GDM1 (cell line): Measurements from ENCODE around the gene UBASH3A.

ENCODE experiments used
- DNase-seq: peaks from one replicate; lab custom pipeline; 2025; lab: John Stamatoyannopoulos, UW

UBASH3A gene

GRCh38 chr21:42452401-42453223 lies 48.9 kb downstream of the UBASH3A start:
- DNase-seq: no peak

- DNase-seq: peak; percentile 63
Measured at GRCh38 chr21:42453224-42453985, 49.7 kb downstream of the UBASH3A start.

GRCh38 chr21:42453986-42454570 lies 50.4 kb downstream of the UBASH3A start:
- no peak for DNase-seq

DNA sequence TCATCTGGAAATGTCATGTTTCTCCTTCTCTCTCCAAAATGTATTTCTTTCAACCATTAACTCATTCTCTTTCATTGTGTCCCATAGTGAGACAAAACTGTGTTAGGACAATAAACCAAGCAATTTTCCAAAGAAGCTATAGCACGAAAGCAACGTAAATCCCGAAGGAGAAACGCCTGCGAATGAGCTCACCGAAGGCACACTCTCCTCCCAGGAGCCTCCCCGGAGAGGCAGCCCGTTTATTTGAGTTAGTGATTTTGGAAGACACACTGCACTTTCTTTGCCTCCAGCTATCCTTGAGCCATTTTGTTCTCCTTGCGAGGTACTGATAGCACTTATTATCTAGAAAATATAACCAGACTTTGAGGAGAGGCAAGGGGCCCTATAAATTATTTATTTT lies 51.1 kb downstream of the UBASH3A start:
- no peak for DNase-seq

- DNase-seq: no peak
Measured at GRCh38 chr21:42455196-42455595, 51.5 kb downstream of the UBASH3A start.

- DNase-seq: no peak
Measured at GRCh38 chr21:42455754-42456440, 52.2 kb downstream of the UBASH3A start.

GRCh38 chr21:42456457-42456856 lies 52.8 kb downstream of the UBASH3A start:
- DNase-seq: no peak

DNA sequence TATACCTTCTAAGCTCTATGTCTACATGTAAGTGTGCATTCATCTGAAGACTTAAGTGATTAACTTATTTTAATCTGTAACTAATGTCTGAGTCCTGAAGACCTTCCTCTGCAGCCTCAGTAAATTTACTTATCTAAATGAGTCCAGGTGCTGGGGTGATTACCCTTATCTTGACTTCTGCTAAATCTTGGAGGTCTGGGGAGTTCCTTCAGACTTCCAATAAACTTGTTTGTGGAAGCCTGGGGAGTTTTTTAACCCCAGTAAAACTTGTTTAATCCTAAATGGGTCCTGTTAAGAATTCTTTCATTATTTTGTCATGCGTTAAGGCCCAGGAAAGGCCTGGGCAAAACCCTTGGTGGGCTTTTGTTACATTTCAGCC lies 55.4 kb downstream of the UBASH3A start:
- DNase-seq: no peak

GRCh38 chr21:42459546-42460215 lies 56.0 kb downstream of the UBASH3A start:
- no peak for DNase-seq

GRCh38 chr21:42460391-42461184 lies 56.9 kb downstream of the UBASH3A start:
- no peak for DNase-seq

GRCh38 chr21:42461185-42461520 lies 57.5 kb downstream of the UBASH3A start:
- no peak for DNase-seq

- DNase-seq: peak; percentile 68
Measured at GRCh38 chr21:42461881-42462877, 58.5 kb downstream of the UBASH3A start.

DNA sequence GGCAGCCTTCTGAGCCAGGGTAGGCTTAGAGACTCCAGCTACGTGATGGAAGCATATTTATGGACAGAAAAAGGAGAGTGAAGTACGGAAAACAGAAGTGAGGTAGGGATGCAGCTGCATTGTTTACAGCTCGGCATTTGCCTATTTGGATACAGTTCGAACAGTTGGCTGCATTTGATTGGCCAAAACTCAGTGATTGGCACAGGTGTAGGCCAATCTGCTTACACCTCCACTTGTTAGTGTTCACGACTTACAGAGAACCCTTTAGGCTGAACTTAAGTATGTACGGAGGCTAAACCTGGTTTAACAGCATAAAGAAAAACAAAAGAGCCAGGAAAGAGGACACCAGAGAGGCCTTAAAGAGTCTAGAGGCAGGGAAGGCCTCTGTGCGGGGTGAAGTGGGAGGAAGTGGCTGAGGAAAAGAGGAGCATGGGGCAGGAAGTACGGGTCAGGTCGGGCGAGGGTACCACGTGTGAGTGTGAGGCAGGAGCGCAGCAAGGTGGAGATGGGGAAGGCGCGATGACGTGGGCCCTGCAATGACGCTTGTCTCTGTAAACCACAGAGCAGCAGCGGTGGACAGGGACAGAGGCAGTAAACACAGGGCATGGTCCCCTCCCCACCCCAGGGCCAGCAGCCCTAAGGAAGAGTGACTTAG lies 60.3 kb downstream of the UBASH3A start:
- DNase-seq: peak; percentile 73

DNA sequence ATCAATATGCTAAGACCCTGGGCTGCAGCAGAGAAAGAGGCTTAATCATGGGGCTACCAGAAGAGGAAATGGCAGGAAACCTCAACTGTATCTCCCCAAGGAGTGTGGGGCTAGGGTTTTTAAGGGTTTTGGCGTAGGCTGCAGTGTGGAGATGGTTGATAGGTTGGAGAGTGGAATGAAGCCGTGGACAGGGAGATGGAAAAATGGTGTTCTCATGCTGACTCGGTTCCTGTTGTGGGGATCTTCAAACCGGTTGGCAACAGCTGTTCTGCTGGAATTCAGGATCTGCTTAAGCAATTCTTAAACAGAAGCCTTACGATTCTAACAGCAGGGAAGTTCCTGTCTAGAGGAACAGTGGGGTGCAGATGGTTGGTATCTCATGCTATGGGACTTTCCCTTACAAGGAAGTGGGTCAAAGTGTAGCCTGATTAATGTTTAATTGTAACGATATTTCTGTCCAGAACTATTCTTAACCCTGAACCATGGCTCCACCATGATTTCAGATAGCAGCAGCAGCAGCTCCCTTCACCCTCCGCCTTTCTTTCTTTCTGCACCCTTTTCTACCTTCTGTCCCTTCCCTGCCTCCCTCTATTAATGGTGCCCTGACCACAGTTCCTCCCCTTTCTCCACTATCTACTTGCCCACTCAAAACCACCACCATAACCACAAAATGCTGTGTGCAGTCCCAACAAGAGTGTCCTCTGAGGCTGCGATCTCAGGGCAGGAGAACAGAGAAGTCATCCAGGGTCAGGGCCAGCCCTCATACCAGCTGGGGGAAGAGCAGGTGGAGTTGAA lies 61.5 kb downstream of the UBASH3A start:
- DNase-seq: peak; percentile 87

GRCh38 chr21:42465803-42466127 lies 62.1 kb downstream of the UBASH3A start:
- no peak for DNase-seq

GRCh38 chr21:42466700-42467099 lies 63.0 kb downstream of the UBASH3A start:
- no peak for DNase-seq

DNA sequence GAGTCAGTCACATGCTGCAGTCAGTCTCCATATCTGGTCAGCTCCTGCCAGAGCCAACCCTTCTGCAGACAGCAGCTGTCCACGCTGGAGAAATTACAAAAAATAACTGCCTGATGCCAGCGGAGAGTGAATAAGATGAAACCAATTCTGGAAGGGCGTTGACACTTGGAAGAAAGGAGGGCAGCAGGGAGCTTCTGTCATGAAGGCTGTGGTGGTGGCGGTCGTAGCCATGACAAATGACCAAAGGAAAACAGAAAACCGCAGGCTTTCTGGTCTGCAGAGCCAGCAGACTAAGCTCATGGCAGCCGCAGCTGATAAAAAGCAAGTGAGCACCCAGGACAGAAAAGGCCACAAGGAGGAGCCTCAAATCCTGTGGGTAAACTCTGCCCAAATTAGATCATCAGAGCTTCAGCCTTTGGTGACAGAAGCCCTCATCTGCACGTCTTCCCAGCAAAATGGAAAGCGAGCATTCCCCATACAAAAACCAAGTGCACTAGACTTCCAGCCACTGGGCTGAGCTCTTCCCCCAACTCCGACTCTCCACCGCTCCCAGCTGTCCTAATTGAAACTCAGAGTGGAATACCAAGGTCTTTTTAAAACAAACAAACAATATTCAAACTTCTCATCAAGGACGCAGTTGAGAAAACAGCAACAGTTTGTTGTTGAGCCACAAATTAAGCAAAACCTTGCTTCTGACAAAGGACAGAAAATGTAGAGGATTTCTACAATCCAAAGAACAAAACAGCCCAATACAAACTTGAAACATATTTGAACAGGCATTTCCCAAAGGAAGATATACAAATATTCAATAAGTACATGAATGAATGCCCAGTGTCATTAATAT lies 63.7 kb downstream of the UBASH3A start:
- peak; percentile 23 for DNase-seq
